Measurements from ENCODE around the gene PRKAA2.
"Not testable (repeated sequence)": the region's sequence is repeated elsewhere in the genome, so short reads cannot be mapped to it uniquely, and the experiment has no call there.

Gene PRKAA2

GRCh38 chr1:56644919-56645676 lies at the start of gene PRKAA2:
PRKAA2 (plus strand) TSS chr1:56645314; CDS start chr1:56645388, 74 bp downstream.
- H3K4me1 ChIP-seq: peaks cover 0 to 22% (median 4%) of the 10 kb centered on the region in 4 donors
- peak; percentile 34 to 70 for DNase-seq
- H3K9me3 ChIP-seq: no peaks in the 10 kb centered on the region
- no peak for TF ChIP-seq CTCF (IDR thresholded peaks at IDR 0.05)
- no peaks in the 10 kb centered on the region for H3K36me3 ChIP-seq
- H3K27ac ChIP-seq: peak within 1 kb of the TSS; percentile 77 to 80
- no peaks in the 10 kb centered on the region for H3K27me3 ChIP-seq
- intact Hi-C loops (cut with DNase I; ENCODE audit: low total_unique reads): no loop called here
- H3K4me3 ChIP-seq: peak within 1 kb of the TSS; percentile 86 to 87

- H3K9me3 ChIP-seq; H3K27me3 ChIP-seq; DNase-seq; H3K4me3 ChIP-seq; intact Hi-C loops (cut with DNase I; ENCODE audit: low total_unique reads); H3K27ac ChIP-seq; H3K4me1 ChIP-seq; H3K36me3 ChIP-seq: not testable (repeated sequence)
Measured at GRCh38 chr1:56595397-56596191, 49.5 kb upstream of the PRKAA2 start.

DNA sequence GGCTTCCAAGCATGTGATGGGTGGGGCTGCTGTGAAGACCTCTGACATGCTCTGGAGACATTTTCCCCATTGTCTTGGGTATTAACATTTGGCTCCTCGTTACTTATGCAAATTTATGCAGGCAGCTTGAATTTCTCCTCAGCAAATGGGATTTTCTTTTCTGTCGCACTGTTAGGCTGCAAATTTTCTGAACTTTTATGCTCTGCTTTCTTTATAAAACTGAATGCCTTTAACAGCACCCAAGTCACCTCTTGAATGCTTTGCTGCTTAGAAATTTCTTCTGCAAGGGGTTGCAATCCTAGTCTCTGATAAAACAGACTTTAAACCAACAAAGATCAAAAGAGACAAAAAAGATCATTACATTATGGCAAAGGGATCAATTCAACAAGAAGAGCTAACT lies 35.0 kb upstream of the PRKAA2 start:
- intact Hi-C loops (cut with DNase I; ENCODE audit: low total_unique reads); DNase-seq; H3K4me1 ChIP-seq; H3K4me3 ChIP-seq; H3K27ac ChIP-seq; H3K27me3 ChIP-seq; H3K36me3 ChIP-seq: not testable (repeated sequence)
- peaks cover 0 to 11% (median 8%) of the 10 kb centered on the region in 3 donors for H3K9me3 ChIP-seq

- H3K4me3 ChIP-seq; H3K4me1 ChIP-seq; DNase-seq; H3K27ac ChIP-seq; intact Hi-C loops (cut with DNase I; ENCODE audit: low total_unique reads); H3K36me3 ChIP-seq; H3K27me3 ChIP-seq: not testable (repeated sequence)
- peaks cover 0 to 11% (median 8%) of the 10 kb centered on the region in 3 donors for H3K9me3 ChIP-seq
Measured at GRCh38 chr1:56610770-56611169, 34.3 kb upstream of the PRKAA2 start.

GRCh38 chr1:56617141-56617540 lies 28.0 kb upstream of the PRKAA2 start:
- no peak overlapping the region for H3K4me3 ChIP-seq
- no peak for DNase-seq
- intact Hi-C loops (cut with DNase I; ENCODE audit: low total_unique reads): no loop called here
- H3K27me3 ChIP-seq: no peaks in the 10 kb centered on the region
- H3K36me3 ChIP-seq: no peaks in the 10 kb centered on the region
- H3K9me3 ChIP-seq: no peaks in the 10 kb centered on the region
- no peak overlapping the region for H3K27ac ChIP-seq
- no peak for TF ChIP-seq CTCF (IDR thresholded peaks at IDR 0.05)
- no peaks in the 10 kb centered on the region for H3K4me1 ChIP-seq

DNA sequence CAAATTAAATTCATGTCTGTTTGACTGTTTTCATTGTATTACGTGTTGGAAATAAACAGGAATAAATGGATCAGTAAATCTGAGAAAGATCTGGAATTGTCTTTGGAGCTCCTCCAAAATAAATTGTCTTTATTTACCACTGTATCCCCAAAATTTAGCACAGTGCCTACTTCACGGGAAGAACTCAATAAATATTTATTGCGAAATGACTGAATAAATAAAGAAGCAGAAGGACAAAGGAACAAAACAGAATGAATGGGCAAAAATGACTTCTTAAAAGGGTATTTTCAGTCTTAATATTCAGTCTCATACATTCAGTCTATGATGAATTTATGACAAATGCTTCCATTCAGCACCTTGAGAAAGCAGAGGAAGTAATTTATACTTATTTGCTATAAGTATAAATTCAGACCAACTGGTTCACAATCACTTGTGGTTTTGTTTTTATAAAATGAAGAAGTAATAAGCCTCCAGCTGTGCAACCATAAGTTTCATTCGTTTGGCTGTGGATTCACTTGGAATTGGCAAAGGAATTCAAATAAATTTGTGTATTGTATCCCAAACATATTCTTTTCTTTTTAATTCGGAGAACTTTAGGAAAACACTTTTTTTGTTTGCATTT lies 19.2 kb upstream of the PRKAA2 start:
- H3K36me3 ChIP-seq: no peaks in the 10 kb centered on the region
- no peaks in the 10 kb centered on the region for H3K27me3 ChIP-seq
- no peak overlapping the region for H3K27ac ChIP-seq
- no peak for TF ChIP-seq CTCF (IDR thresholded peaks at IDR 0.05)
- H3K4me1 ChIP-seq: no peaks in the 10 kb centered on the region
- no peaks in the 10 kb centered on the region for H3K9me3 ChIP-seq
- intact Hi-C loops (cut with DNase I; ENCODE audit: low total_unique reads): no loop called here
- no peak overlapping the region for H3K4me3 ChIP-seq
- no peak for DNase-seq

DNA sequence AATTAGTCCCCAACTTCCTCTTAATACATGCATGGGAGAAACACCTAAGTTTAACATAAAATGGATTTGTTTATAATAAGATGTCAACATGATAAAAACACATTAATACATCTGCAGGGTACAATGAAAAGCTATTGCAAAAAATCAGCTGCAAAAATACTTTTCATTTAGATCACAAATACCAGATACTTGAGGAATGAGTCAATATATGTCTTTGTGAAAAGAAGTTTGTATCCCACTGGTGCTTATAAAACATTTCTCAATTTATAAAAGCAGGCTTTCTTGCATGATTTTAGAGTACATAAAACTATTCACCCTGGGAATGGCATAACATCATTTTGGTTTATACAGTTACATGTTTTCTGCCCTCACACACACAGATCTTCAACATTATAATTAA lies 18.6 kb upstream of the PRKAA2 start:
- intact Hi-C loops (cut with DNase I; ENCODE audit: low total_unique reads): no loop called here
- Histone ChIP-seq H3K4me1 (no peaks in the 10 kb centered on the region), H3K4me3 (no peak overlapping the region), H3K36me3 (no peaks in the 10 kb centered on the region), H3K27me3 (no peaks in the 10 kb centered on the region), H3K9me3 (no peaks in the 10 kb centered on the region), H3K27ac (no peak overlapping the region)
- no peak for DNase-seq
- no peak for TF ChIP-seq CTCF (IDR thresholded peaks at IDR 0.05)
